Fibroblast of skin of back (primary cell): Measurements from ENCODE around the gene GPATCH1.
"Not testable (repeated sequence)": the region's sequence is repeated elsewhere in the genome, so short reads cannot be mapped to it uniquely, and the experiment has no call there.

Source experiments
- DNase-seq: peaks from one replicate; pipeline ENCODE4 v3.0.0-alpha.2; 2013

GPATCH1 gene

GRCh38 chr19:33159149-33159548, 78.2 kb downstream of the GPATCH1 start:
- DNase-seq: no peak

GRCh38 chr19:33159893-33160292, 78.9 kb downstream of the GPATCH1 start:
- no peak for DNase-seq

- DNase-seq: no peak
Measured at GRCh38 chr19:33161201-33161600, 80.2 kb downstream of the GPATCH1 start.

GRCh38 chr19:33163481-33163880, 82.5 kb downstream of the GPATCH1 start:
- no peak for DNase-seq

- not testable (repeated sequence) for DNase-seq
Measured at GRCh38 chr19:33166037-33166436, 85.1 kb downstream of the GPATCH1 start.

- no peak for DNase-seq
Measured at GRCh38 chr19:33167438-33167837, 86.5 kb downstream of the GPATCH1 start.

- no peak for DNase-seq
Measured at GRCh38 chr19:33168528-33168927, 87.5 kb downstream of the GPATCH1 start.

GRCh38 chr19:33171222-33171795, 90.3 kb downstream of the GPATCH1 start:
- DNase-seq: no peak

- DNase-seq: peak; percentile 73
Measured at GRCh38 chr19:33171916-33172359, 91.0 kb downstream of the GPATCH1 start.

GRCh38 chr19:33174186-33174585, 93.2 kb downstream of the GPATCH1 start:
- no peak for DNase-seq

GRCh38 chr19:33175156-33175782, 94.3 kb downstream of the GPATCH1 start:
- no peak for DNase-seq

- DNase-seq: peak; percentile 41
Measured at GRCh38 chr19:33175886-33176669, 95.1 kb downstream of the GPATCH1 start.

- DNase-seq: peak; percentile 99
Measured at GRCh38 chr19:33176670-33177416, 95.9 kb downstream of the GPATCH1 start.

- no peak for DNase-seq
Measured at GRCh38 chr19:33177417-33177979, 96.5 kb downstream of the GPATCH1 start.
